Hepatocyte (in vitro differentiated cells): ENCODE data around the gene AVPR2. TPM values are rescaled to one million over a fixed set of nuclear protein-coding genes. Genes with fewer than 3 reads are reported as not detected.

Experiments used
- DNase-seq: peaks from one replicate; pipeline ENCODE4 v3.0.0-alpha.2; 2016; ENCODE audit warnings: low spot score
- H2AFZ ChIP-seq: fragments of 200-600 bp; sonication (generic); 2 replicates; pipeline ENCODE4 v1.6.0; 2016; ENCODE audit warnings: antibody characterized with exemption, mild to moderate bottlenecking
- H3K27ac ChIP-seq: fragments of 200-600 bp; sonication (generic); 2 replicates; pipeline ENCODE4 v1.5.1; 2016; ENCODE audit warnings: mild to moderate bottlenecking
- H3K27me3 ChIP-seq: fragments of 200-600 bp; sonication (generic); 2 replicates; pipeline ENCODE4 v1.6.1; 2016
- H3K36me3 ChIP-seq: fragments of 200-600 bp; sonication (generic); replicated peaks from 2 replicates; pipeline ENCODE4 v1.5.1; 2016; ENCODE audit warnings: low read depth; ENCODE audit not compliant: insufficient read depth
- H3K4me1 ChIP-seq: fragments of 200-600 bp; sonication (generic); 2 replicates; pipeline ENCODE4 v1.5.1; 2016; ENCODE audit warnings: mild to moderate bottlenecking, moderate library complexity; ENCODE audit not compliant: insufficient read depth
- H3K4me2 ChIP-seq: fragments of 200-600 bp; sonication (generic); 2 replicates; pipeline ENCODE4 v1.6.0; 2016
- H3K4me3 ChIP-seq: fragments of 200-600 bp; sonication (generic); 2 replicates; pipeline ENCODE4 v1.5.1; 2016; ENCODE audit warnings: mild to moderate bottlenecking
- H3K79me2 ChIP-seq: fragments of 200-600 bp; sonication (generic); 2 replicates; pipeline ENCODE4 v1.6.0; 2017; ENCODE audit warnings: mild to moderate bottlenecking
- H3K9me2 ChIP-seq: fragments of 200-600 bp; sonication (generic); replicated peaks from 2 replicates; pipeline ENCODE4 v1.6.0; 2017; ENCODE audit warnings: mild to moderate bottlenecking; ENCODE audit not compliant: insufficient read depth
- H3K9me3 ChIP-seq: fragments of 200-600 bp; sonication (generic); 2 replicates; pipeline ENCODE4 v1.5.1; 2016; ENCODE audit warnings: low read depth, mild to moderate bottlenecking
- H4K20me1 ChIP-seq: fragments of 200-600 bp; sonication (generic); 2 replicates; pipeline ENCODE4 v1.6.0; 2016; ENCODE audit warnings: mild to moderate bottlenecking; ENCODE audit not compliant: insufficient read depth, poor library complexity, severe bottlenecking
- EZH2 ChIP-seq: fragments of 200-600 bp; sonication (generic); IDR thresholded peaks from 2 replicates; pipeline ENCODE4 v1.6.1; 2016; ENCODE audit warnings: antibody characterized with exemption, mild to moderate bottlenecking, borderline replicate concordance
- EZH2phosphoT487 ChIP-seq: fragments of 200-600 bp; sonication (generic); IDR thresholded peaks from one replicate; pipeline ENCODE4 v1.6.1; 2018; ENCODE audit warnings: antibody characterized with exemption, mild to moderate bottlenecking, low read depth, moderate library complexity; ENCODE audit not compliant: unreplicated experiment, severe bottlenecking
- WGBS: methylation state at CpG from one replicate; pipeline ENCODE4 v1.1.6; 2016; ENCODE audit warnings: low lambda C conversion rate; ENCODE audit errors: missing lambda C conversion rate; 5-methylcytosine and 5-hydroxymethylcytosine counted together
- polyA plus RNA-seq: library from polyadenylated mRNA; unstranded; fragments of >200 nt; fragmentation: Nextera tagmentation; extraction: Ambion mirVana; gene quantifications from 2 replicates; pipeline ENCODE4 v1.2.1, GENCODE V29; 2016
- total RNA-seq: library from RNA; depleted of rRNA; stranded (reverse); fragments of >200 nt; gene quantifications from 2 replicates; pipeline ENCODE4 v1.2.3, GENCODE V29; 2014
- TF ChIP-seq, protein P1 (sequence below): fragments of 200-600 bp; sonication (generic); IDR thresholded peaks from 2 replicates; pipeline ENCODE4 v1.5.1; 2016; ENCODE audit warnings: antibody characterized with exemption, mild to moderate bottlenecking; ENCODE audit not compliant: poor library complexity

The AVPR2 gene
- total and polyA plus RNA-seq, 2 experiments from 2014 or later, result not detected

DNA sequence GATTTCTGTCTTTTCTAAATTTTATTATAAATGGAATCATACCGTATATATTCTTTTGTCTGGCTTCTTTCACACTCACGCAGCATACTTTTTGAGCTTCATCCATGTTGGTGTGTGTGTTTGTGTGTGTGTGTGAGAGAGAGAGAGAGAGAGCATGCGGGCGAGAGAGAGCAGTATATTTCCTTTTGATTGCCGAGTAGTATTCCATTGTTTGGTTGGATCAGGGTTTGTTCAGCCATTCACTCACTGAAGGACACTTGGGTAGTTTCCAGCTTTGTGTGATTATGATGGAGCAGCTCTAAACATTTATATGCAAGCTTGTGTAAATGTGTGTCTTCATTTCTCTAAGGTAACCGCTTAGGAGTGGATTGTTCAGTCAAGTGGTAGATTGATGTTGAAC is 15.3 kb upstream of the AVPR2 start:
- no peaks in the 10 kb centered on the region for H3K9me3 ChIP-seq
- H4K20me1 ChIP-seq, result no peaks in the 10 kb centered on the region
- no peak overlapping the region for H3K4me2 ChIP-seq
- TF ChIP-seq EZH2 (no peak), EZH2phosphoT487 (no peak)
- TF ChIP-seq, protein P1, sequence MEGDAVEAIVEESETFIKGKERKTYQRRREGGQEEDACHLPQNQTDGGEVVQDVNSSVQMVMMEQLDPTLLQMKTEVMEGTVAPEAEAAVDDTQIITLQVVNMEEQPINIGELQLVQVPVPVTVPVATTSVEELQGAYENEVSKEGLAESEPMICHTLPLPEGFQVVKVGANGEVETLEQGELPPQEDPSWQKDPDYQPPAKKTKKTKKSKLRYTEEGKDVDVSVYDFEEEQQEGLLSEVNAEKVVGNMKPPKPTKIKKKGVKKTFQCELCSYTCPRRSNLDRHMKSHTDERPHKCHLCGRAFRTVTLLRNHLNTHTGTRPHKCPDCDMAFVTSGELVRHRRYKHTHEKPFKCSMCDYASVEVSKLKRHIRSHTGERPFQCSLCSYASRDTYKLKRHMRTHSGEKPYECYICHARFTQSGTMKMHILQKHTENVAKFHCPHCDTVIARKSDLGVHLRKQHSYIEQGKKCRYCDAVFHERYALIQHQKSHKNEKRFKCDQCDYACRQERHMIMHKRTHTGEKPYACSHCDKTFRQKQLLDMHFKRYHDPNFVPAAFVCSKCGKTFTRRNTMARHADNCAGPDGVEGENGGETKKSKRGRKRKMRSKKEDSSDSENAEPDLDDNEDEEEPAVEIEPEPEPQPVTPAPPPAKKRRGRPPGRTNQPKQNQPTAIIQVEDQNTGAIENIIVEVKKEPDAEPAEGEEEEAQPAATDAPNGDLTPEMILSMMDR, result no peak
- H3K27ac ChIP-seq, result no peak overlapping the region
- H3K27me3 ChIP-seq, result peaks cover 27% of the 10 kb centered on the region
- no peaks in the 10 kb centered on the region for H3K79me2 ChIP-seq
- no peak for DNase-seq
- H3K4me1 ChIP-seq, result no peaks in the 10 kb centered on the region
- no peak overlapping the region for H2AFZ ChIP-seq
- whole genome bisulfite sequencing, result 88% methylated on average over 6 of the region's 6 CpGs
- H3K36me3 ChIP-seq, result no peaks in the 10 kb centered on the region
- H3K4me3 ChIP-seq, result no peak overlapping the region
- H3K9me2 ChIP-seq, result no peaks in the 10 kb centered on the region

DNA sequence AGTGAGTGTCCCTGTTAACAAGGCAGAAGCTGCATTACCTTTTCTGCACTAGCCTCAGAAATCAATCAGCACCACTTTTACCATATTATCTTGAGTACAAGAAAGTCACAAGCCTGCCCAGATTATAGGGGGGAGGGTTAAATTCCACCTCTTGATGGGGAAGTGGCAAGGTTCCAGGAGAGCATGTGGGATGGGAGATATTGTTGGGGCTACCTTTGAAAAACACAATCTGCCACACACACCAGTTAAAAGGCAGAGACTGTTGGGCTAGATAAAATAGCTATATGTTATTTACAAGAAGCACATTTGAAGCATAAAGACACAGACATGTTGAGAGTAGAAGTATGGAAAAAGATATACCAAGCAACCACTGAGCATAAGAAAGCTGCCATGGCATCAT is 6.6 kb upstream of the AVPR2 start:
- no peak overlapping the region for H2AFZ ChIP-seq
- TF ChIP-seq EZH2phosphoT487 (no peak), EZH2 (no peak)
- TF ChIP-seq, protein P1, result no peak
- H3K4me3 ChIP-seq, result no peak overlapping the region
- H3K27ac ChIP-seq, result no peak overlapping the region
- H3K9me2 ChIP-seq, result no peaks in the 10 kb centered on the region
- H3K36me3 ChIP-seq, result no peaks in the 10 kb centered on the region
- H3K27me3 ChIP-seq, result no peaks in the 10 kb centered on the region
- H3K79me2 ChIP-seq, result no peaks in the 10 kb centered on the region
- no peak for DNase-seq
- no peak overlapping the region for H3K4me2 ChIP-seq
- no peaks in the 10 kb centered on the region for H3K9me3 ChIP-seq
- H3K4me1 ChIP-seq, result no peaks in the 10 kb centered on the region
- H4K20me1 ChIP-seq, result no peaks in the 10 kb centered on the region

DNA sequence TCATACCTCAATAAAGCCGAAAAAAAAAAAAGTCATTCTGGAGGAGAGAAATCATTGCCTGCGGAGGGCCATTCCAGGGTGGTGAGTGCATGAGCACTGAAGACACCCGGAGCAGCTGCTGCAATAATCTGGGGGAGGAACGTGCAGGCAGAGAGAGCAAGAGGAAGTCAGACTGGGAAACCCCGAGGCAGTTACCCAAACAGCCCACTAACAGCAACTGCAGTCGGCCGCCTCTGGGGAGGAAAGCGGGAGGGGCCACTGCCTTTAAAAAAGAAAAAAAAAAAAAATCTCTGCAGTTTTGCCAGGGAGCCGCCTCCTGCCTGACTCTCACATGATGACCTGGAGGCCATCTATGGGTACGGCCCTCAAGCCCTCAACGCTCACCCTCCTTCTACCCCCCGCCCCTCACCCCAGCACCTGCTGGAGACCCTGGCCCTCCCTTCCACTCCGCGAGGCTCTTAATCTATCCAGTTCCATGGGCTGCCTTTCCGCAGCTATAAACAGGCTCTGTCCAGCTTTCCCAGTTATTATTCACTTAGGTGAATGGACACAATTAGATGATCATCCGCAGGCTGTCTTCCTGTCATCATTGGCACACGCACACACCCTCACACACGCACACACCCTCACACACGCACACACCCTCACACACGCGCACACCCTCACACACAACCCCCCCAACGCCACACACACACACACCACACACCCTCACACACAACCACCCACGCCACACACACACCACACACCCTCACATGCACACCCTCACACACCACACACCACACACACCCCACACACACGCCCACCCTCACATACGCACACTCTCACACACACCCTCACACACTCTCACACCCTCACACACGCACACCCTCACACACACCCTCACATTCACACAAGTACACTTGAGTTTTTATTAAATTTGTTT is 3.4 kb upstream of the AVPR2 start:
- 62% methylated on average over 23 of the region's 26 CpGs for WGBS
- Histone ChIP-seq H3K27ac (no peak overlapping the region), H3K4me3 (no peak overlapping the region), H2AFZ (no peak overlapping the region), H3K9me3 (no peaks in the 10 kb centered on the region), H4K20me1 (no peaks in the 10 kb centered on the region), H3K27me3 (no peaks in the 10 kb centered on the region), H3K9me2 (no peaks in the 10 kb centered on the region), H3K4me2 (no peak overlapping the region), H3K4me1 (no peaks in the 10 kb centered on the region), H3K79me2 (no peaks in the 10 kb centered on the region), H3K36me3 (no peaks in the 10 kb centered on the region)
- TF ChIP-seq, protein P1, result no peak
- TF ChIP-seq EZH2 (no peak), EZH2phosphoT487 (no peak)
- peak; percentile 43 for DNase-seq
